Activated CD8-positive, alpha-beta memory T cell treated with anti-CD3 and anti-CD28 coated beads for 48 hours (primary cell): ENCODE measurements around the gene HAUS1.
"Not testable (repeated sequence)": the region's sequence is repeated elsewhere in the genome, so short reads cannot be mapped to it uniquely, and the experiment has no call there.

Experiments
- DNase-seq, 3 experiments: peaks; one replicate each; pipeline ENCODE4 v3.0.0-alpha.2; 2020; ENCODE audit warnings: low read depth in 2 of 3, low spot score in 2 of 3

Gene HAUS1

DNA sequence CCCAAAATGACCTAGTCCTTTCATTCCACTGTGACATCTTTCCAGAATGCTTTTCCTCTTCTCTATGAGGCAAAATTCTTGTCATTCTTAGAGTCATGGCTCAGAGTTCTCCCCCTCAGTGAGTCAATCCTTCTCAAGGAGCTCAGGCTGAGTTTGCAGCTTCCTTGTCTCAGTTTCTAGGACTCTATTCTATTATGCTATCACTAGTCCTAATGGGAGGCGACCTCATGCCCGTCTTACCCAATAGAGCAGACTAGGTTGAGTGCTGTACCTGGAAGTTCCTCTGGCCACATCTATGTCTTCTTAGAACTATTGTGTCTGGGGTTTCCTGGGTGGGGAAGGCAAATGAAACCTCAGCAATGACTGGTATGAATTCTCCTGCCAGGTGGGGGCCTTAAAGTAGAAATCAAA lies 51.5 kb downstream of the HAUS1 start:
- DNase-seq: peak in 1 of 3 experiments; percentile 30

DNA sequence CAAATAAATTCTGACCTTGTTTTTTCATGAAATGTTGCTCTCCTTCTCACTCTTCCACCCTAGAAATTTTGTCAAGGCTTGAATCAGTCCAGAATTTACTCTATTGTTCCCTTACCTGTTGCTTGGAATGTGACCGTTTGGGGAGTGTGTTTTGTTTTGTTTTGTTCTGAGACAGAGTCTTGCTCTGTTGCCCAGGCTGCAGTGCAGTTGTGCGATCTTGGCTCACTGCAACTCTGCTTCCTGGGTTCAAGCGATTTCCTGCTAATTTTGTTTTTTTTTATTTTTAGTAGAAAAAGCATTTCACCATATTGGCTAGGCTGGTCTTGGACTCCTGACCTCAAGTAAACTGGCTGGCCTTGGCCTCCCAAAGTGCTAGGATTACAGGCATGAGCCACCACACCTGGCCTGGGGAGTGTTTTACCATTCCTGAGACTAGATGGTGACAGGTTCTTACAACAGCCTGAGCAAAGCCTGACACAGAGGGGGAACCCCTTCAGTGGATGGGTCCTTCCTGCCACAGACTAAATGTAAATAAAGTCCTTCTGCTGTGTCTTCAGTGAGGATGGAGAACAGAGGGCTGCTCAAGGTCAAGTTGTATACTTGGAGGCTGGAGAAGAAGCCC lies 52.0 kb downstream of the HAUS1 start:
- DNase-seq: no peak

DNA sequence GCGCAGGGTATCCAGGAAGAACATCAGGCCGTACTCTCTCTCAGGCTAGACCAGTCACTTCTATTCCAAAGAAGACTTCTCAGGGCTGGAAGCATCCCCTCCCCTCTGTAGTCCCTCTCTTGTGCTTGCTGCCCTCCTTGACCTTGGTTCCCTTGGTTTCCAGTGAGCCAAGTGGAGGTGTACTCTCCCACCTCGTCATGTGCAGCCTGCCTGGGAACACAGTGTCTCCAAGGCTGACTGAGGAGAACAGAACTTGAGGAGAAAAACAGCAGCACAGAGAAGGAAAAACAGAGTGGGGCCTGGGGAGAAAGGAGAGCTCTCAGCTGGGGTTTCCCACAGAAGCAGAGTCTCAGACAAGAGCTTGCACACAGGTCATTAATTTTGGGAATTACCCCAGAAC lies 52.7 kb downstream of the HAUS1 start:
- DNase-seq: no peak

DNA sequence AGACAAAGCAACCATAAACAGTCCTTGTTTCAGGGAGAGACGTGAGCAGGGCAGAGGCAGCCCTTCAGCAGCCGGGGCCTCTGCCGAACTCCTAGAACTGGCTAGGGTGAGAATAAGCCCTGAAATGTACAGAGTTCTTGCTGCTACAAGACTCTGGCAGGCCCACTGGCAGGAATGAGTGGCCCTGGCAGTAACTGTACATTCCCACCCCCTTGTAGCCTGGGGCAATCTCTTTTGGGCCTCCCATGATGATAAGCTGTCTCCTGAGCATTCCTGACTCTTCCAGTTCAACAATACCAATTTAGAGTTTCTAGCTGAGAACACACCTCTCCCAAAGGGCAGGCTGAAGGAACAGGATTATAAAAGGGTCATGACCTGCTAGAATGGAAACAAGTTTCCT lies 54.3 kb downstream of the HAUS1 start:
- no peak for DNase-seq

DNA sequence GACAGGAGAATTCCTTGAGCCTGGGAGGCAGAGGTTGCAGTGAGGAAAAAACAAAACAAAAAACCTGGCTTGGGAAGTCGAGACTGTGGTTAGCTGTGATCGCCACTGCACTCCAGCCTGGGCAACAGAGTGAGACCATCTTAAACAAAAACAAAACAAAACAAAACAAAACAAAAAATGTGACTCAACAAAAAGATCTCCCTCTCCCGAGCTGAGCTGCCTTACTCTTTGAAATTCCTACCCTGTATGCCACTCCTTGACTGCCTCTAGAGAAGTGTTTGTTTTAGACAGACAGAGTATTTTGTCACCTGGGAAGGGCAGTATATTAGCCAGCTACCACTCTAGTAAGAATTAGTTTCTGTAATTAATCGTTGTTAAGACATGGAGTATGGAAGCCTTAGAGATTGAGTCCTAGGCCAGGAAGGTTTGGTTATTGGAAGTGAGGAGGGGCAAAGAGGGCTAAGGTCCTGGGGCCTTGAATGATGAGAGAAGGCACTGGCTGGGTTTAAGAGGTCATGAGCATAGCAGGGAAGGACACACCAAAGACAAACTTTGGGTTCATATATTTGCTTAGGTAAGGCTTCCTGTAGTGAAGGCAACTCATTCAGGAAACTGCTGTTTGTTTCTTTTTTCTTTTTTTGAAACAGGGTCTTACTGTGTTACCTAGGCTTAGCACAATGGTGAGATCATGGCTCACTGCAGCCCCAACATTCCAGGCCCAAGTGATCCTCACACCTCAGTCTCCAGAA lies 56.0 kb downstream of the HAUS1 start:
- DNase-seq: no peak

DNA sequence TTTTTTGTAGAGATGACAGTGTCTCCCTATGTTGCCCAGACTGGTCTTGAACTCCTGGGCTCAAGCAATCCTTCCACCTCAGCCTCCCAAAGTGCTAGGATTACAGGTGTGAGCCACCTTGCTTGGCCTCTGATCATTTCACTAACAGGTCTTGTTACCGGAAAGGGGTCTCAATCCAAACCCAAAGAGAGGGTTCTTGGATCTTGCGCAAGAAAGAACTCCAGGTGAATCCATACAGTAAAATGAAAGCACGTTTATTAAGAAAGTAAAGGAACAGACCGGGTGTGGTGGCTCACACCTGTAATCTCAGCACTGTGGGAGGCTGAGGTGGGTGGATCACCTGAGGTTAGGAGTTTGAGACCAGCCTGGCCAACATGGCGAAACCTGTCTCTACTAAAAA lies 56.7 kb downstream of the HAUS1 start:
- DNase-seq: not testable (repeated sequence)

DNA sequence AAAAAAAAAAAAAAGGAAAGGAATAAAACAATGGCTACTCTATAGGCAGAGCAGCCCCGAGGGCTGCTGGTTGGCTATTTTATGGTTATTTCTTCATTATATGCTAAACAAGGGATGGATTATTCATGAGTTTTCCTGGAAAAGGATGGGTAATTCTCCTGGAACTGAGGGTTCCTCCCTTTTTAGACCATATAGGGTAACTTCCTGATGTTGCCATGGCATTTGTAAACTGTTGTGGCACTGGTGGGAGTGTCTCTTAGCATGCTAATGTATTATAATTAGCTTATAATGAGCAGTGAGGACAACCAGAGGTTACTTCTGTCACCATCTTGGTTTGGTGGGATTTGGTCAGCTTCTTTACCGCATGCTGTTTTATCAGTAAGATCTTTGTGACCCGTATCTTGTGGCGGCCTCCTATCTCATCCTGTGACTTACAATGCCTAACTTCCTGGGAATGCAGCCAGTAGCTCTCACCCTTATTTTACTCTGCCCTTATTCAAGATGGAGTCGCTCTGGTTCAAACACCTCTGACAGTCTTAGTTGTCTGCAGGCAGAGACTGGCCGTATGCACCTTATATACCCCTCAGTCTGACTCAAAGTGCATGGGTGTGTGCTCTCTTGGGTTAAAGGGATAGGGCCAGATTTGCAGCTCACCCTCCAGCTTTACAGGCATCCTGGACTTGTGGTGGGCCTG lies 57.7 kb downstream of the HAUS1 start:
- DNase-seq: no peak

DNA sequence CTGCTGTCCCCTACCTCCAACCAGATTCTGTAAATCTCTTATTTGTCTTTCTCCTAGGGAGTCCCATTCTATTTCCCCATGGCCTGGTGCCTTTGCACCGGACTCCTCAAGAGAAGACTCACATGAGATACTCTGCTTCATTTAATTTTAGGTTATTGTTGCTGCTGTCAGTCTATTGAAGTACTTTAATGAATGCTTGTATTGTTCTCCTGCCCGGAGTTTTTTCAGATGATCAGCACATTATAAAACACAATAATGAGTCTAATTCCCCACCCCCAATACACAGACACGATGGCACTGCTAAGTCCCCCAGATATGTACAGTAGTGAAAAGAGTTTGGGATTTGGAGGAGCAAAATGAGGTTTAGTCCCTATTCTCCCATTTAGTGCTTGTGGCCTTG lies 58.9 kb downstream of the HAUS1 start:
- no peak for DNase-seq

DNA sequence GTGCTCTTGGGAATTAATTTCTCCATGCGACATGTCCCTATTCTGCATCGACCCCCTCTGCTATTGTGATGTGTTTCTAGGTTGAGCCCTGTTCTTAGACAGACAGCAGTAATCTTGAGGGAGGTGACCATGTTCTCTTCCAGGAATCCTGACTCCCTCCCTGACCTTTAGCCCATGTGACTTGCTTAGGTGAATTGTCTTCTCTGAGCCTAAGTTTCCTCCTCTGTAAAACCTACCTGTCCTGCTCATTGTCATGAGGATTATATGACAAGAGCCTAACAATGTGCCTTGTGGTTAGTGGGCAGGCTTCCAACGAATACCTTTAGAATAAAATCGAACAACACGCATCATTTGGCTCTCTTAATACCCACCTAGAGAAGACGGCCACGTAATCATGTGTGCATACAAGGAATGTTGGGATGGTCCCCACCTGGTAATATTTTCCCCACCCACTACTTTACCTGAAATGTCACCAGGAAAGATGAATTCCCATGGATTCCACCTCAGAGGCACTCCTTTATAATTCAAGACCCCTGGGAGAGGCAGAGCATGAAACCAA lies 59.8 kb downstream of the HAUS1 start:
- no peak for DNase-seq

DNA sequence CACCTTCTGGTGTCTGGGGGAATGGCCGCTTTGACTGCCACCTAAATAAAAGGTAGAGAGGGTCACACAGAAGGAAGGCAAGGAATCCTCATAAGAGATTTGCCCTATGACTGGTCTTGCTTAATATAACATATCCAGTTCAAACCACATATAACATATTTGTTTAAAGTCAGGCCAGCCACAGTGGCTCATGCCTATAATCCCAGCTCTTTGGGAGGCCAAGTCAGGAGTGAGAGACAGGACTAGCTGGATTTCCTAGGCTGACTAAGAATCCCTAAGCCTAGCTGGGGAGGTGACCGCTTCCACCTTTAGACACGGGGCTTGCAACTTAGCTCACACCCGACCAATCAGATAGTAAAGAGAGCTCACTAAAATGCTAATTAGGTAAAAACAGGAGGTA lies 60.3 kb downstream of the HAUS1 start:
- not testable (repeated sequence) for DNase-seq

DNA sequence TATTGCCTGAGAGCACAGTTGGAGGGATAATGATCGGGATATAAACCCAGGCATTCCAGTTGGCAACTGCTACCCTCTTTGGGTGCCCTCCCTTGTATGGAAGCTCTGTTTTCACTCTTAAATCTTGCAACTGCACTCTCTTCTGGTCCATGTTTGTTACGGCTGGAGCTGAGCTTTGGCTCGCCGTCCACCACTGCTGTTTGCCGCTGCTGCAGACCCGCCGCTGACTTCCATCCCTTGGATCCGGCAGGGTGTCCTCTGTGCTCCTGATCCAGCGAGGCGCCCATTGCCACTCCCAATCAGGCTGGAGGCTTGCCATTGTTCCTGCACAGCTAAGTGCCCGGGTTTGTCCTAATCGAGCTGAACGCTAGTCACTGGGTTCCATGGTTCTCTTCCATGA lies 60.7 kb downstream of the HAUS1 start:
- DNase-seq: no peak

DNA sequence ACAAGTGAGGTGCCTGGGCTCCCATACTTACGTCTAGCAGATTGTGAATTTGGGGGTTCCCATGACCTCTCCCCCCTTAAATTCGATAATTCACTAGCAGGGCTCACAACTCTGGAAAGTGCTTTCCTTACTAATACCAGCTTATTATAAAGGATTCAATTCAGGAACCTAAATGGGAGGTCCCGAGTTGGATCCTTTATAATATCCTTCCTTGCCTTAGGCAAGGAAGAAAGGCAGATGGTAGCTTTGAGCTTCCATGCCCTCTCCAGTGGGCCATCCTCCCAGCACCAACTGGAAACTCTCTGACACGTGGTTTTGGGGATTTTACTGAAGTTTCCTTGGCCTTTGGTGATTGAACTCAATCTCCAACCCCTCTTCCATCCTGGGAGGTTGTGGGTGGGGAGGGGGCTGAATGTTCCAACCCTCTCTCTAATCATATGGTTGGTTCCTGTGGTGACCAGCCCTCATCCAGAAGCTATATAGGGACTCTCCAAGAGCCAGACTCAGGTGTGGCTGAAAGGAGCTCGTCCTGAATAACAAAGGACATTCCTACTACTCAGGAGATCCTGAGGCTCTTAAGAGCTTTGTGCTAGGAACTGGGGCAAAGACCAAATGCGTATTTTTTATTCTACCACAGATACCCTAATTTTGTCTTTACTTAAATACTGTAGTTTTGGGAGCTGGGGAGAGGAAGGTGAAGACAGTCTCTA lies 62.2 kb downstream of the HAUS1 start:
- no peak for DNase-seq

DNA sequence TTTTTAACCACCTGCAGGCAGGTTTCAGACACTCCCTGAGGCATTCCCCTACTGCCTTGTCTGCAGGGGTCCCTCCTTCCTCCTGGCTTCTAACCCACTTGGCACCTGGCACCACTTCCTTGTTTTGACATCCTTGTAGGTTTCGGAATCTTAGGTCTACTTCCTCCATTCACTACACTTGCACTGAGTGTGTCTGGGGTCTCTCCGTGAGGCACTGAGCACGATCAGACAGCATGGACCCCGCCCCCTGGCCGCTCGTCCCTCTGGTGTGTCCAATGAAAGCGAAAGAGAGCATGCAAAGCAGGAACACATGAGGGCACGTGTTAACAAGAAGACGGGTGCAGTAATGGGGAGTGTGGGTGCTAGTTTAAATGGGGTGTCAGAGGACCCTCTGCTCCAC lies 63.8 kb downstream of the HAUS1 start:
- no peak for DNase-seq

DNA sequence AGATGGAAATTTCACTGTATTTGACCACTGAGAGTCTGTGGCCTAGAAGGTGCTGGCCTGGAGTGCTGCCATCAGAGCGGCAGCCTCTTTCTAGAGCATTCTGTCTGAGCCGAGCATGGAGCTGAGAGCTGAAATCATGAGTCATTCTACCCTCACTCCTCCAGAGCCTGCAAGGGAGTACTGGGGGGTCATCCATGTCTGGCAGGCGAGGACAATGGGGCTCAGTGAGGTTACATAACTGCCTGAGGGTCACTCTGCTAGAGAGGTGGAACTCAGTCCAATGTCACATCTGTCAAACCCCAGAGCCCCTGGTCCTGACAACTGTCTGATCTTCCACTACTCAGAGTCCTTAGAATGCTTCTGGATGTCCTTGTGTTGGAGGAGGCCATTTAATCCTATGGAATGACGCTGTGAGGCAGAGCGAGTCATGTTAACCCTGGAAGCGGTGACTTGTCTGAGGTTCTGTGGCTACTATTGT lies 65.3 kb downstream of the HAUS1 start:
- DNase-seq: no peak

DNA sequence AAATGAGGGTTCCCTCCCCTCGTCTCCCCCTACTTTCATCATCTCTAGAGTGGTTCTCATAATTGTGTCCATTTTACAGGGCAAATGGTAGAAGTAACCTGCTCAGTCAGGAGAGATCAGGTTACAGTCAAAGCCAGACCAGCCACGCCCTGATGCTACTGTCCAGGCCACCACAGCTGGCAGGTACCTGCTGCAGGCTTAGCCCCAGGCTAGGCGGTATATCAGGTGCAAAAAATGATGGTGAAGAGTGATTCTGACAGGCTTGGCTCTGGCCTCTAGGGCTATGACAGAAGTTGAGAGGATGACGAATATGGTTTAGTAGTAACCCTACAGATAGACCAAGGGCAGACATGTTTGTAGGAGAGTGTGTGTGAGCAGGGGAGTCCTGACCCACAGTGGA lies 67.1 kb downstream of the HAUS1 start:
- no peak for DNase-seq

DNA sequence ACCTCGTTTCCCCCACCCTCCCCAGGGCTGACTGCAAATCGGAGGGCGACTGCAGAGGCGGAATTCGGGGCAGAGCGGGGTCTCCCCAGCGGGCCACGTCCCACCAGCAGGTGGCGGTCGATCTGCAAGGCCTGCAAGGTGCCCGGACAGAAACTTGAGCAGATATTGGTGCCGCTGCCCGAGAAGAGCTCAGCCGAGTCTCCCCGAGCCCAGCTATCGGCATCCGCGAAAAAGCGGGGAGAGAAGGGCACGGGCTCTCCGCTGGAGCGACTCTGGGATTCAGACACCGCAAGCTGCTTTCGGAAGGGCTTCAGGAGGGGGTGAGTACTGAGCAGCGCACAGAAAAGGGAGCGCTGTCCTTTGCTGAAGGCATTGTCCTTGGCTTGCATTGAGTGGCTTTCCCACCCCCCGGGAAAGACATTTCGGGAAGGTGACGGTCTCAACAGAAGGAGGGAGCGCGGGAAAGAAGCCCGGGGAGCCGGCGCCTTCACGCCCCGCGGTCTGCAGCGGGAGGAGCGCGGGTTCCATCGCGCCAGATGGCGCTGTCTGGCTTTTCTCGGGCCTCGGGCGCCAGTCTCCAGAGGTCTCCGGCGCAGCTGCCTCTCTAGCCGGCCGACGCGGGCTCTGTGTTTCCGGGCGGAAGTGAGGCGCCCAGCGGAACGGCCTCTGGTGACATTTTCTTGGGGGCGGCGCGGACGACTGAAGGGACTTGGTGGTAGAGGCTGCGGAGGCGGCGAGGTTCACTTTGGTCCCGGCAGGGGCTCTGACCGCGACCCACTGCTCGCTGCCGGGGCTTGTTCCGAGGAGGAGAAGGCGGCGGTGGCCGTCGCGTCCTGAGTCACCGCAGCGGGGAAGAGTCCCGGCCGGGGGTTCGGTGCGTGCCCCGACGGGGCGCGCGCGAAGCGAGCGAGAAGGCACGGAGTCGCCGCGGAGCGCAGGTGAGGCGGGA lies 69.5 kb downstream of the HAUS1 start:
- peak; percentile 85 to 94 (median 87) for DNase-seq

DNA sequence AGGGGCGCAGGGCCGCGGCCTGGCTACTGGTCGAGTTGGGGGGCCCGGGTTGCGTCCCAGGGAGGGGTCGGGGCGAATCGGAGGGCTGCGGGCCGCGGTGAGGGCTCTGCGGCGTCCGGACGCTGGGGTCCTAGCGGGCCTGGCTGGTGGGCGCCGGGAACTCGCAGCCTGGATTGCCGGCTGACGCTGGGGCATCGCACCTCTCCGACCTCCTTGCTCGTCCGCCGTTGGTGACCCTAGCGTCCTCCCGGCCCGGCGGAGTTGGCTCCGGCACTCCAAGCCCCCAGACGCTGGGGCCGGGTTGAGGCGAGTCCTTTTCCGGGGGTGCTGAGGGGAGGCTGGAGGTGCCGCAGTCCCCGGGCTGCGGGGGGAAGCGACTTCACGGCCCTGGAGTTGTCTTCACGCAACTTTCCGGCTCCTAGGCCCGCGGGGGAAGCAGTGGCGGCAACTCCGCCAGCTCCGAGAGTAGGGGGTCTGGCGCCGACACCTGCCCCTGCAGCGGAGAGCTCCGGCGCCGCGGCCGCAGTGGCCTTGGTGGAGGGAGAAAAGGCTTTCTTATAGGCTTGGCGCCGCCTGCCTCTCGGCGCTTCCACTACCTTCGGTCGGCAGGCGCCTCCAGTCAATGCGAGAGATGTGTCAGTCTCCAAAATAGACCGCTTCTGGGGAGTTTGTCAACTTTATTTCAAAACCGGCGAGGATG lies 70.3 kb downstream of the HAUS1 start:
- peak in 2 of 3 experiments; percentile 31 to 33 for DNase-seq

DNA sequence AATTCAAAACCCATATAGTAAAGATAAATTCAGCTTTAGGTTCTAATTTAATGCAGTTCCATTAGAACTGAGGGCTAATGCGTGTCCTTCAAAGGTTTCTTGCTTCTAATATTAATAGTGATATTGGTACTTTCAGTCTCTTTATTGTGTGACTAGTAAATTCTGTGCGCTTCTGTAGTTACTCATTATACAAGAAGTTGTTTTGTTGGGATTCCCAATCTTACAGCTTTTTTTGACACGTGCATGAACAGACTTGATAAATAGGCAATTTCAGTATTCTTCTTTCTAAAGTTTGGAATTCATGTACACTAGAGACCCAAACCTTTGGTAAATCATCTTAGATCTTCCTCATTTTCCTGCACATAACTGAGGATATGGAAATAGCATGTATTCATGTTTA lies 71.8 kb downstream of the HAUS1 start:
- no peak for DNase-seq
